ENCODE measurements around the gene GUCA2B.

DNA sequence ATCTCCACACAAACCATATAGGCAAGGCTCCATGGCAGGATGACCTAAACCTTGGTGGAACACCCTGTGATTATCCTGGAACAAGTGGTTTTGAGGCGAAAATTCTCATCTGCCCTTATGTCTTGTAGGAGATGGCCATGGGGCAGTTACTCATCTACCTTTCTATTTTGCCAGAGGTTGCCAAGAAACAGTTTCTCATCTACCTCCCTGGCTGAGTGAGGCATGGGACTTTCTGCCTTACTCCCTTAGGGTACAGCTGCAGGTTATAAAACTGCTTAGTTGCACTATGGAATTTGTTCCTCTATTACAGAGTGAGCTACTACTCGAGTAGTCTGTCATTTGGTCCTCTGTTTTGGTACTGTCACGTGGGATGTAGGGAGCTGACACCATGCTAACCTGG lies 42.6 kb downstream of the GUCA2B start:
- TF ChIP-seq POLR2A (IDR thresholded peaks at IDR 0.05) = no peak
- TF ChIP-seq, protein P1, sequence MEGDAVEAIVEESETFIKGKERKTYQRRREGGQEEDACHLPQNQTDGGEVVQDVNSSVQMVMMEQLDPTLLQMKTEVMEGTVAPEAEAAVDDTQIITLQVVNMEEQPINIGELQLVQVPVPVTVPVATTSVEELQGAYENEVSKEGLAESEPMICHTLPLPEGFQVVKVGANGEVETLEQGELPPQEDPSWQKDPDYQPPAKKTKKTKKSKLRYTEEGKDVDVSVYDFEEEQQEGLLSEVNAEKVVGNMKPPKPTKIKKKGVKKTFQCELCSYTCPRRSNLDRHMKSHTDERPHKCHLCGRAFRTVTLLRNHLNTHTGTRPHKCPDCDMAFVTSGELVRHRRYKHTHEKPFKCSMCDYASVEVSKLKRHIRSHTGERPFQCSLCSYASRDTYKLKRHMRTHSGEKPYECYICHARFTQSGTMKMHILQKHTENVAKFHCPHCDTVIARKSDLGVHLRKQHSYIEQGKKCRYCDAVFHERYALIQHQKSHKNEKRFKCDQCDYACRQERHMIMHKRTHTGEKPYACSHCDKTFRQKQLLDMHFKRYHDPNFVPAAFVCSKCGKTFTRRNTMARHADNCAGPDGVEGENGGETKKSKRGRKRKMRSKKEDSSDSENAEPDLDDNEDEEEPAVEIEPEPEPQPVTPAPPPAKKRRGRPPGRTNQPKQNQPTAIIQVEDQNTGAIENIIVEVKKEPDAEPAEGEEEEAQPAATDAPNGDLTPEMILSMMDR (IDR thresholded peaks at IDR 0.05 in 4 of 5, conservative IDR thresholded peaks at IDR 0.05 in 1 of 5) = no peak
